ENCODE data around the gene MS4A4E. TPM values are rescaled to one million over a fixed set of nuclear protein-coding genes. Genes with fewer than 3 reads are reported as not detected.

MS4A4E gene
- total RNA-seq, 1 experiment from 2014 or later: 0.42 TPM

DNA sequence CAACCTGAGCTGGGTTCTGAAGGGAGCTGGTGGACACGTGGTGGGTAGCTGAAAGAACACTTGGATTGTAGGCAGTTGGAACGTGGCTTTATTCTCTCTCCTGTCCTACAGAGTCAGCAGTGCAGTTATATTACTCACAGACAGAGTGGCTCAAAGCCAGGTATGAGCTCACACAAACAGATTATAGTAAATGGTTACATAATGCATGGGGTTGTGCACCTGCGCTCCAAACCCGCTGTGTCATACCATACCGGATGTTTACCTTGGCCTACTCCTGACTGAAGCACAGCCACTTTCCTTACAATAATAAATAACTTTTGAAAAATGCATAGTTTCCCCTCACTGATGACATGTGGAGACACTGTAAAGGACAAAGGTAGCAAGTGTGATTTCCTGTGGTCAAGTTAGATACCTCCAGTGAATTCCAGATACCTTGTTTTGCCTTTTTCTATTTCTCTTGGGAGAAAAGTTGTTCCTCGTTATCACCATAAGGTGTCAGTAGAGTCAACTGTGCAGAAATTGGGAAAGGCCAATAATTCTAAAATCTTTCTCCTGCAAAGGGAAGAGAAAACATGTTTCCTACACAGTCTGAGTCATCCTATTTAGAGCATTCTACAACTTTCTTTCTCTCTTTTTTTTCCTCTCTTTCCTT lies 73.5 kb downstream of the MS4A4E start:
- H3K36me3 Mint-ChIP-seq (ENCODE audit: insufficient read depth in 1 of 3, low read depth in 3 of 3): peaks cover 22 to 43% (median 24%) of the 10 kb centered on the region in 3 experiments

More for the DNA sequence above, 73.5 kb downstream of the MS4A4E start:
- H3K9me3 ChIP-seq (ENCODE audit: control insufficient read depth, low read depth, low read length): peaks cover 19% of the 10 kb centered on the region
- no peak overlapping the region for H3K9ac ChIP-seq (ENCODE audit: extremely low read depth, insufficient read length, low read length)
- peaks cover 7 to 8% of the 10 kb centered on the region in 2 experiments; a peak in 3 of 4 replicates for H3K4me1 Mint-ChIP-seq
- H2BK5ac ChIP-seq (ENCODE audit: insufficient read length, low read length): no peak overlapping the region
- H3K9me3 Mint-ChIP-seq: peaks cover 51 to 55% of the 10 kb centered on the region in 2 experiments
- H4K91ac ChIP-seq (ENCODE audit: insufficient read length, low read depth, low read length): no peak overlapping the region
- no peak overlapping the region for H3K4me2 ChIP-seq (ENCODE audit: insufficient read depth, insufficient read length, low read length)
- no peak overlapping the region for H2BK15ac ChIP-seq (ENCODE audit: low read depth, low read length)
- H3K23me2 ChIP-seq (ENCODE audit: insufficient read length, low read depth, low read length, poor library complexity, severe bottlenecking): no peaks in the 10 kb centered on the region
- H2BK120ac ChIP-seq (ENCODE audit: low read depth, low read length, poor library complexity, severe bottlenecking): no peak overlapping the region
- H3K14ac ChIP-seq (ENCODE audit: insufficient read depth, low read length): no peak overlapping the region
- no peak overlapping the region for H3K27ac ChIP-seq (ENCODE audit: insufficient read length, low read depth, low read length)
- H3K23ac ChIP-seq (ENCODE audit: insufficient read length, low read depth, low read length): no peak overlapping the region
- no peaks in the 10 kb centered on the region; the same call in 1 of the 2 replicates for H3K27me3 Mint-ChIP-seq (ENCODE audit: low read depth)
- H3K56ac ChIP-seq (ENCODE audit: insufficient read length, low read depth, low read length): no peak overlapping the region
- no CpG with 5 or more reads among the region's 6 CpGs for WGBS (ENCODE audit: extremely low coverage, insufficient read length, low lambda C conversion rate)
- H3K18ac ChIP-seq (ENCODE audit: insufficient read length, low read depth, low read length): no peak overlapping the region
- no peak overlapping the region for H3K27ac Mint-ChIP-seq
- no peak overlapping the region for H3T11ph ChIP-seq (ENCODE audit: low read length)
- TF ChIP-seq, protein P1, sequence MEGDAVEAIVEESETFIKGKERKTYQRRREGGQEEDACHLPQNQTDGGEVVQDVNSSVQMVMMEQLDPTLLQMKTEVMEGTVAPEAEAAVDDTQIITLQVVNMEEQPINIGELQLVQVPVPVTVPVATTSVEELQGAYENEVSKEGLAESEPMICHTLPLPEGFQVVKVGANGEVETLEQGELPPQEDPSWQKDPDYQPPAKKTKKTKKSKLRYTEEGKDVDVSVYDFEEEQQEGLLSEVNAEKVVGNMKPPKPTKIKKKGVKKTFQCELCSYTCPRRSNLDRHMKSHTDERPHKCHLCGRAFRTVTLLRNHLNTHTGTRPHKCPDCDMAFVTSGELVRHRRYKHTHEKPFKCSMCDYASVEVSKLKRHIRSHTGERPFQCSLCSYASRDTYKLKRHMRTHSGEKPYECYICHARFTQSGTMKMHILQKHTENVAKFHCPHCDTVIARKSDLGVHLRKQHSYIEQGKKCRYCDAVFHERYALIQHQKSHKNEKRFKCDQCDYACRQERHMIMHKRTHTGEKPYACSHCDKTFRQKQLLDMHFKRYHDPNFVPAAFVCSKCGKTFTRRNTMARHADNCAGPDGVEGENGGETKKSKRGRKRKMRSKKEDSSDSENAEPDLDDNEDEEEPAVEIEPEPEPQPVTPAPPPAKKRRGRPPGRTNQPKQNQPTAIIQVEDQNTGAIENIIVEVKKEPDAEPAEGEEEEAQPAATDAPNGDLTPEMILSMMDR (conservative IDR thresholded peaks at IDR 0.05): peak; percentile 49
- H3K4ac ChIP-seq (ENCODE audit: low read depth, low read length): no peak overlapping the region
- H4K5ac ChIP-seq (ENCODE audit: insufficient read length, low read depth, low read length): no peak overlapping the region
- H2AK5ac ChIP-seq (ENCODE audit: insufficient read length, low read length): no peak overlapping the region
- H2BK20ac ChIP-seq (ENCODE audit: low read depth, low read length, poor library complexity, severe bottlenecking): no peak overlapping the region
- no peaks in the 10 kb centered on the region for H3K27me3 ChIP-seq (ENCODE audit: insufficient read depth, low read length)
- H2BK12ac ChIP-seq (ENCODE audit: insufficient read length, low read depth, low read length): no peak overlapping the region
- H2AFZ ChIP-seq (ENCODE audit: low read length): no peak overlapping the region
- H3K4me3 Mint-ChIP-seq: no peak overlapping the region
- no peaks in the 10 kb centered on the region for H4K20me1 ChIP-seq (ENCODE audit: control insufficient read depth, insufficient read depth, insufficient read length)
- no peaks in the 10 kb centered on the region for H3K79me2 ChIP-seq (ENCODE audit: insufficient read depth, low read length)
- no peaks in the 10 kb centered on the region for H3K4me1 ChIP-seq (ENCODE audit: insufficient read depth, low read length)
- H4K8ac ChIP-seq (replicated peaks; ENCODE audit: insufficient read length, low read depth, low read length): no peak overlapping the region
- H3K79me1 ChIP-seq (ENCODE audit: insufficient read depth, low read depth, low read length, poor library complexity, severe bottlenecking): no peaks in the 10 kb centered on the region
- no peak for DNase-seq

All from H9 (cell line).